HG03442 (cell line): ENCODE data around the gene NRF1.

Experiments
- ATAC-seq: cut with Tn5 transposase; IDR thresholded peaks from one replicate; pipeline ENCODE4 v1.9.1; 2021; ENCODE audit warnings: mild to moderate bottlenecking, moderate library complexity; ENCODE audit not compliant: unreplicated experiment

Gene NRF1

GRCh38 chr7:129724796-129725195 lies 113.3 kb downstream of the NRF1 start:
- ATAC-seq: no peak

GRCh38 chr7:129728875-129729467 lies 117.5 kb downstream of the NRF1 start:
- ATAC-seq: no peak

- ATAC-seq: no peak
Measured at GRCh38 chr7:129729511-129729910, 118.0 kb downstream of the NRF1 start.

GRCh38 chr7:129730159-129730558 lies 118.6 kb downstream of the NRF1 start:
- no peak for ATAC-seq

- ATAC-seq: no peak
Measured at GRCh38 chr7:129734400-129734799, 122.9 kb downstream of the NRF1 start.

GRCh38 chr7:129739427-129739826 lies 127.9 kb downstream of the NRF1 start:
- no peak for ATAC-seq

GRCh38 chr7:129740574-129741410 lies 129.3 kb downstream of the NRF1 start:
- no peak for ATAC-seq

- ATAC-seq: no peak
Measured at GRCh38 chr7:129741743-129742213, 130.3 kb downstream of the NRF1 start.

- no peak for ATAC-seq
Measured at GRCh38 chr7:129742256-129742655, 130.7 kb downstream of the NRF1 start.

GRCh38 chr7:129746857-129747529 lies 135.5 kb downstream of the NRF1 start:
- ATAC-seq: no peak

GRCh38 chr7:129748356-129749109 lies 137.0 kb downstream of the NRF1 start:
- no peak for ATAC-seq

- ATAC-seq: no peak
Measured at GRCh38 chr7:129750091-129750490, 138.6 kb downstream of the NRF1 start.

GRCh38 chr7:129750501-129750900 lies 139.0 kb downstream of the NRF1 start:
- ATAC-seq: no peak

- no peak for ATAC-seq
Measured at GRCh38 chr7:129751916-129752315, 140.4 kb downstream of the NRF1 start.

- no peak for ATAC-seq
Measured at GRCh38 chr7:129752760-129753159, 141.2 kb downstream of the NRF1 start.

- ATAC-seq: no peak
Measured at GRCh38 chr7:129754406-129754805, 142.9 kb downstream of the NRF1 start.

GRCh38 chr7:129757991-129758390 lies 146.5 kb downstream of the NRF1 start:
- no peak for ATAC-seq

- no peak for ATAC-seq
Measured at GRCh38 chr7:129762387-129762969, 151.0 kb downstream of the NRF1 start.

GRCh38 chr7:129764247-129765084 lies 152.9 kb downstream of the NRF1 start:
- ATAC-seq: no peak

- ATAC-seq: no peak
Measured at GRCh38 chr7:129765352-129765751, 153.8 kb downstream of the NRF1 start.
